ENCODE measurements around the gene MTFR1L. TPM values are rescaled to one million over a fixed set of nuclear protein-coding genes. Genes with fewer than 3 reads are reported as not detected.
A peak's percentile ranks its signal among the peaks of the same experiment; 100 is the strongest.

The MTFR1L gene
- total RNA-seq, 1 donor from 2014 or later: 44.6 TPM

DNA sequence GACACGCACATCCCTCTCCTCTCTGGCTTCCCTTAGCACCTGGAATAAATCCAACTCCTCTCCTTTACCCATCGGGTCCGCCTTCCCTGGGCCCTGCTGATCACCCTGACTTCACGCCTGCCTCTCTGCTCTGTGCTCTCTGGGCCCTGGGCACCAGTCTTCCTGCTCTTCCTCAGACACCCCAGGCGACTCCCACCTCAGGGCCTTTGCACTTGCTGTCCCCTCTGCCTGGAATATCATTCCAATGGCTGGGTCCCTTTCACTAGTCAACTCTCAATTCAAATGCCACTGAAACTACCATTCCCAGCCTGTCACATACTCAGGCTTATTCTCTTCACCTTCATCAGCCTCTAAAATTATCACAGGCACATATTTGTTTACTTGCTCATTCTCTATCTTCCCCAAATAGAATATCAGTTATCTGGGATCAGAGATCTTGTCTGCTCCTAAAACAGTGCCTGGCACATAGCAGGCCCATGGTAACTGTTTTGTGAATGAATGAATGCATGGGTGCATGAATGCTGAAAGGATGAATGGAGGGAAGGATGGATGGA lies 47.0 kb upstream of the MTFR1L start:
- no peaks in the 10 kb centered on the region for H3K9me3 ChIP-seq (ENCODE audit: insufficient read depth, low read depth, low read length)
- no peak for TF ChIP-seq EZH2 (IDR thresholded peaks at IDR 0.05; ENCODE audit: insufficient read depth, low read length)
- TF ChIP-seq CTCF (IDR thresholded peaks at IDR 0.05; ENCODE audit: insufficient read depth, low read depth, low read length): no peak
- DNase-seq (ENCODE audit: low read depth) (no peak), FAIRE-seq (no peak)
- H3K9ac ChIP-seq (ENCODE audit: low read length): no peak overlapping the region
- peaks cover 14% of the 10 kb centered on the region for H3K27me3 Mint-ChIP-seq (ENCODE audit: low read depth, unreplicated experiment)
- H3K4me1 Mint-ChIP-seq (ENCODE audit: low read depth, unreplicated experiment): peaks cover 28% of the 10 kb centered on the region
- H3K9me3 Mint-ChIP-seq (ENCODE audit: unreplicated experiment): no peaks in the 10 kb centered on the region
- no peaks in the 10 kb centered on the region for H3K27me3 ChIP-seq (ENCODE audit: insufficient read depth, low read length)
- H3K27ac ChIP-seq (ENCODE audit: low read depth, low read length): no peak overlapping the region
- no peaks in the 10 kb centered on the region for H3K79me2 ChIP-seq (ENCODE audit: insufficient read depth, low read length)
- H3K4me2 ChIP-seq (ENCODE audit: low read length): no peak overlapping the region
- no peak overlapping the region for H3K4me3 ChIP-seq (ENCODE audit: insufficient read depth, low read depth, low read length)
- H2AFZ ChIP-seq (ENCODE audit: low read depth, low read length): no peak overlapping the region
- H3K36me3 Mint-ChIP-seq (ENCODE audit: low read depth, unreplicated experiment): no peaks in the 10 kb centered on the region
- H4K20me1 ChIP-seq (ENCODE audit: insufficient read depth, low read length): no peaks in the 10 kb centered on the region
- H3K4me3 Mint-ChIP-seq (ENCODE audit: unreplicated experiment): no peak overlapping the region
- H3K36me3 ChIP-seq (ENCODE audit: insufficient read depth, low read length): no peaks in the 10 kb centered on the region
- peak overlapping the region; percentile 65 for H3K27ac Mint-ChIP-seq (ENCODE audit: unreplicated experiment)
- peaks cover 9% of the 10 kb centered on the region for H3K4me1 ChIP-seq (ENCODE audit: insufficient read depth, low read length)

DNA sequence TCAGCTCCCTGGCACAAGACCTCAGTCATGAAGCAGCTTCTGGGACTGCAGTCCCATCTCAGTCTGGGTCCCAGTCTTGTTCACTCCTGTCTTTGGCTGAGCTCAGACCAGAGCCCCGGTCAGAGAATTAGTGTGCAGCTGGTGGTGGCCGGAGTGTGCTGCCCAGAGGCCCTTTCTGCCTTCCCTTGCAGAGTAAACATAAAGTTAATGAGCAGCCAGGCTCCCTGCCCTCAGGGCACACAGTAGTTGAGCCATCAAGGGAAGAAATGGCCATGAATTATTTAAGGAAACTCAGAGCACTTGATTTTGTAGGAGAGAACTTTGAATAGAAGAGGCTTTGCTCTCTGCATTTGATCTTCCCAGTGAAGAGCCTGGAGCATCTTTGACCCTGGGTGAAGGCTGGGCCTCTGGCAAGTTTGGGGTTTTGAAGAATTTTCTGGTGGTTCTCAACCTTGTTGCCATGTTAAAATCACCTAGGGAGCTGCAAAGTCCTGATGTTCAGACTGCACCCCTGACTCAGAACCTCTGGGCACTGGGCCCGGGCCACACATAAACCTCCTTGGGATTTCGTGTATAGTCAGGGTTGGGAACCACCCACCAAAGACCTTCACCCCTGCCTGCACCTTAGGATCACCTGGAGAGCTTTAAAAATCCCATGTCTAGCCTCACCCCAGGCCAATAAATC lies 46.2 kb upstream of the MTFR1L start:
- H2AFZ ChIP-seq (ENCODE audit: low read depth, low read length): no peak overlapping the region
- Mint-ChIP-seq H3K36me3 (ENCODE audit: low read depth, unreplicated experiment) (no peaks in the 10 kb centered on the region), H3K27ac (ENCODE audit: unreplicated experiment) (peak overlapping the region; percentile 38), H3K4me1 (ENCODE audit: low read depth, unreplicated experiment) (peaks cover 28% of the 10 kb centered on the region), H3K9me3 (ENCODE audit: unreplicated experiment) (no peaks in the 10 kb centered on the region), H3K4me3 (ENCODE audit: unreplicated experiment) (no peak overlapping the region), H3K27me3 (ENCODE audit: low read depth, unreplicated experiment) (peaks cover 22% of the 10 kb centered on the region)
- H3K9me3 ChIP-seq (ENCODE audit: insufficient read depth, low read depth, low read length): no peaks in the 10 kb centered on the region
- H4K20me1 ChIP-seq (ENCODE audit: insufficient read depth, low read length): no peaks in the 10 kb centered on the region
- no peaks in the 10 kb centered on the region for H3K27me3 ChIP-seq (ENCODE audit: insufficient read depth, low read length)
- no peaks in the 10 kb centered on the region for H3K79me2 ChIP-seq (ENCODE audit: insufficient read depth, low read length)
- peaks cover 9% of the 10 kb centered on the region for H3K4me1 ChIP-seq (ENCODE audit: insufficient read depth, low read length)
- H3K9ac ChIP-seq (ENCODE audit: low read length): no peak overlapping the region
- no peak overlapping the region for H3K4me3 ChIP-seq (ENCODE audit: insufficient read depth, low read depth, low read length)
- FAIRE-seq (no peak), DNase-seq (ENCODE audit: low read depth) (no peak)
- no peak for TF ChIP-seq EZH2 (IDR thresholded peaks at IDR 0.05; ENCODE audit: insufficient read depth, low read length)
- TF ChIP-seq CTCF (IDR thresholded peaks at IDR 0.05; ENCODE audit: insufficient read depth, low read depth, low read length): no peak
- H3K4me2 ChIP-seq (ENCODE audit: low read length): no peak overlapping the region
- H3K27ac ChIP-seq (ENCODE audit: low read depth, low read length): no peak overlapping the region
- H3K36me3 ChIP-seq (ENCODE audit: insufficient read depth, low read length): no peaks in the 10 kb centered on the region

- H3K4me1 Mint-ChIP-seq (ENCODE audit: low read depth, unreplicated experiment): peaks cover 28% of the 10 kb centered on the region
- H3K9ac ChIP-seq (ENCODE audit: low read length): no peak overlapping the region
- H3K4me3 ChIP-seq (ENCODE audit: insufficient read depth, low read depth, low read length): no peak overlapping the region
- H3K36me3 ChIP-seq (ENCODE audit: insufficient read depth, low read length): no peaks in the 10 kb centered on the region
- H3K9me3 ChIP-seq (ENCODE audit: insufficient read depth, low read depth, low read length): no peaks in the 10 kb centered on the region
- TF ChIP-seq EZH2 (IDR thresholded peaks at IDR 0.05; ENCODE audit: insufficient read depth, low read length) (no peak), CTCF (IDR thresholded peaks at IDR 0.05; ENCODE audit: insufficient read depth, low read depth, low read length) (no peak)
- H3K9me3 Mint-ChIP-seq (ENCODE audit: unreplicated experiment): no peaks in the 10 kb centered on the region
- peaks cover 9% of the 10 kb centered on the region for H3K4me1 ChIP-seq (ENCODE audit: insufficient read depth, low read length)
- no peak overlapping the region for H3K27ac ChIP-seq (ENCODE audit: low read depth, low read length)
- H3K27me3 Mint-ChIP-seq (ENCODE audit: low read depth, unreplicated experiment): peaks cover 23% of the 10 kb centered on the region
- no peaks in the 10 kb centered on the region for H3K36me3 Mint-ChIP-seq (ENCODE audit: low read depth, unreplicated experiment)
- no peaks in the 10 kb centered on the region for H3K27me3 ChIP-seq (ENCODE audit: insufficient read depth, low read length)
- FAIRE-seq (no peak), DNase-seq (ENCODE audit: low read depth) (no peak)
- H4K20me1 ChIP-seq (ENCODE audit: insufficient read depth, low read length): no peaks in the 10 kb centered on the region
- H3K4me2 ChIP-seq (ENCODE audit: low read length): no peak overlapping the region
- no peak overlapping the region for H3K4me3 Mint-ChIP-seq (ENCODE audit: unreplicated experiment)
- H2AFZ ChIP-seq (ENCODE audit: low read depth, low read length): no peak overlapping the region
- H3K27ac Mint-ChIP-seq (ENCODE audit: unreplicated experiment): peak overlapping the region; percentile 38
- no peaks in the 10 kb centered on the region for H3K79me2 ChIP-seq (ENCODE audit: insufficient read depth, low read length)
These were observed 45.4 kb upstream of the MTFR1L start for GRCh38 chr1:25774206-25774803.
